GM06990 (cell line): ENCODE results near the gene DPEP2NB.

Source experiments
- DNase-seq: peaks from one replicate; pipeline ENCODE4 v3.0.0-alpha.2; 2011; ENCODE audit not compliant: insufficient read length; ENCODE audit errors: extremely low read depth
- H3K27me3 ChIP-seq: replicated peaks from 2 replicates; pipeline ENCODE4 v1.6.0; 2011; ENCODE audit warnings: low read length; ENCODE audit not compliant: control insufficient read depth, insufficient read depth
- H3K36me3 ChIP-seq: 2 replicates; pipeline ENCODE4 v1.5.1; 2011; ENCODE audit warnings: low read length; ENCODE audit not compliant: control insufficient read depth, insufficient read depth
- H3K4me3 ChIP-seq: replicated peaks from 2 replicates; pipeline ENCODE4 v1.5.1; 2011; ENCODE audit warnings: low read depth, mild to moderate bottlenecking, control low read depth, low read length
- TF ChIP-seq, protein P1 (sequence below): IDR thresholded peaks from 2 replicates; pipeline ENCODE4 v1.5.1; 2011; ENCODE audit warnings: low read length, control low read depth, mild to moderate bottlenecking, inconsistent platforms; ENCODE audit not compliant: insufficient read depth, poor library complexity, severe bottlenecking

Gene DPEP2NB, protein sequence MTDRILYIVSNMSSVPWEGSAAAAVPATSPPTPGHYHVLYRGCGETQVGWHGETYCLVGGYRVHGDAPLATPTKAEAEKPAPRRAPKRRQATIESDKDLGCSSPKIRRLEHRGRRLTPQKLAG

DNA sequence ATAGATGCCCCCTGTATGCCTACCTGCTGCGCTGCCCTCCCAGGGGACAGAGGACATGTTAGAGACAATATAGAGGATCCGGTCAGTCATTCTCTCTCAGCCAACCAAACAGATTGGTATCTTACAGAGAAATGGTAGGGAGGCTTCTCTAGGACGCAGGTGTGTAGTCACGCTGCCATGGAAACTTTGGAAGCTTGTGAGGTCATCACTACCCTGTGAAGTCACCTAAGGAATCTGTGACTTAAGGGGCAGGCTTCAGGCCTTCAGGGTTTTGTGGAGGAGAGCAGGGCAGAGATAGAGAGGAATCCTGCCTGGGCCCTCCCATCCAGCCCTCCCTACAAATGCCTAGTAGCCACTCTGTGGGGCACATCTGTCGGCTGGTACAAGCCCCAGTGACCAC is at the start of gene DPEP2NB:
Gene DPEP2NB (minus strand): TSS at position 231 of the 400 bp plus-strand sequence. CDS start 141 bp downstream, at position 90.
- no peak for DNase-seq
- TF ChIP-seq, protein P1, sequence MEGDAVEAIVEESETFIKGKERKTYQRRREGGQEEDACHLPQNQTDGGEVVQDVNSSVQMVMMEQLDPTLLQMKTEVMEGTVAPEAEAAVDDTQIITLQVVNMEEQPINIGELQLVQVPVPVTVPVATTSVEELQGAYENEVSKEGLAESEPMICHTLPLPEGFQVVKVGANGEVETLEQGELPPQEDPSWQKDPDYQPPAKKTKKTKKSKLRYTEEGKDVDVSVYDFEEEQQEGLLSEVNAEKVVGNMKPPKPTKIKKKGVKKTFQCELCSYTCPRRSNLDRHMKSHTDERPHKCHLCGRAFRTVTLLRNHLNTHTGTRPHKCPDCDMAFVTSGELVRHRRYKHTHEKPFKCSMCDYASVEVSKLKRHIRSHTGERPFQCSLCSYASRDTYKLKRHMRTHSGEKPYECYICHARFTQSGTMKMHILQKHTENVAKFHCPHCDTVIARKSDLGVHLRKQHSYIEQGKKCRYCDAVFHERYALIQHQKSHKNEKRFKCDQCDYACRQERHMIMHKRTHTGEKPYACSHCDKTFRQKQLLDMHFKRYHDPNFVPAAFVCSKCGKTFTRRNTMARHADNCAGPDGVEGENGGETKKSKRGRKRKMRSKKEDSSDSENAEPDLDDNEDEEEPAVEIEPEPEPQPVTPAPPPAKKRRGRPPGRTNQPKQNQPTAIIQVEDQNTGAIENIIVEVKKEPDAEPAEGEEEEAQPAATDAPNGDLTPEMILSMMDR = no peak
- Histone ChIP-seq H3K4me3 (no peak within 1 kb of the TSS), H3K27me3 (no peaks in the 10 kb centered on the region; the same call in 1 of the 2 replicates), H3K36me3 (no peaks in the 10 kb centered on the region)

DNA sequence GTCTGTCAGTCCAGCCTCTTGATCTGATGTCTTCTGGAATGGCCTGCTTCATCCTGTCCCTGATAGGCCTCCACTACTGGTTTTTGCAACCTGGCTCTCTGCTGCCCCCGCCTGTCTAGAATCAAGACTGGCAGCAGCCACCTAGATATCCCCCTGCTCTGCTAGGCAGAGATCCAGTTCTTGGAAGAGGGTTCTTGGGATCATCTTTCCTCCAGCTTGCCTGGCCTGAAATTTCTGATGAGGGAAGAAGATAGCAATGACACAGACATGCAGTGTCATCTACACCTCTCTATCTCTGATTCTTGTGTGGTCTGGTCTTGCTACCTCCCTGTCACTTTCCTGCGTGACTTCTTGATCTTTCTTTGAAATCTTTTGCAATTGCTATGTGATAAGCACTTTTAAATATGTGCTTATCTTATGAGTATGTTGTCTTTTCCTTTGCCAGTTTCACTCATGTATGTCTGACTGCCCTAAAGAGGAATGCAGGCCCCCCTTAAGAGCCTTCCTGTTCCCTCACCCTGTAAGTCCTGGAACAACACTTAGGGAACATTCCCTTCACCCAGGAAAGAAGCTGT is 49.2 kb upstream of the DPEP2NB start:
- TF ChIP-seq, protein P1 = peak; percentile 88
- Histone ChIP-seq H3K4me3 (no peak overlapping the region), H3K36me3 (peaks cover 27% of the 10 kb centered on the region), H3K27me3 (no peaks in the 10 kb centered on the region)
- no peak for DNase-seq

DNA sequence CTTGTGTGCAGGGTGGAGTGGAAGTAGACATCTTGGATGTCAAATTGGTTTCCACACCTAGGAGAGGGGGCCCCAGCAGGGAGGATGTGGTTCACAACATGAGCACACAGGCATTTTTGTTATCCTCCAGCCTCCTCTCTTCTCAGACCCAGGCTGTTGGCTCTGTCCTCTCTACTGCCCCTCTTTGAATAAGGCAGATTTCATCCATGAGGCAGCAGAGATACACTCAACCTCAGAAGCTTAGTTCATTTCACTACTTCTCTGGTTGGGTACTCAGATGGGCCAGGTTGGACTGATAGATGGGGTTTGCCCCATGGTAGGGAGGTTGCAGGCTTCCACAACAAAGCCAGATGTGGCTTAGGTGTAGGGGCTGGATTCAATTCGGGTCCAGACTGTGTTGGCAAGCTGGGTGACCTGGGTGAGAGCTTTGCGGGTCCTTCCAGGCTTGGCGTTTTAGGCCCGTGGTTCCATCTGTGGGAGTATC is 47.2 kb upstream of the DPEP2NB start:
- peaks cover 18% of the 10 kb centered on the region for H3K36me3 ChIP-seq

DNA sequence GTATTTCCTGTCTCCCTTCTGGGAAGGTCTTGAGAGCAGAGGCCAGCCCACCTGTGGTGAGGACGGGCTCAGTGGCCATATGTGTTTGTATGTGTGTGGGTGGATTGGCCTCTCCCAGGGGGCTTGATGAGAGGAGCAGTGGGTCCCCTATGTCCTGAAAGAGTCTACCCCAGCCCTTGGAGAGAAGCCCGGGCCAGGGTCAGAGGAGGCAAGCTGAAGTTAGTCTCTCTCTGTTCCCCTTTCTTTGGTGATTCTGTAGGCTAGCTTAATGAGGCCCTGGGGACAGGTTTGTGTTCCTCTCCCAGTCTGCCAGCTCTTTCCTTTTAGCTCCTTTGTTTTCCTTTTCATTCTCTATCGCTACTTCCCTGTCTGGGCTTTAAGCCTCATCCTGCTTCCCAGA is 45.7 kb upstream of the DPEP2NB start:
- TF ChIP-seq, protein P1 = no peak

More for the DNA sequence above, 47.2 kb upstream of the DPEP2NB start:
- no peak for DNase-seq
- Histone ChIP-seq H3K27me3 (no peaks in the 10 kb centered on the region), H3K4me3 (no peak overlapping the region)
- TF ChIP-seq, protein P1 = no peak

DNA sequence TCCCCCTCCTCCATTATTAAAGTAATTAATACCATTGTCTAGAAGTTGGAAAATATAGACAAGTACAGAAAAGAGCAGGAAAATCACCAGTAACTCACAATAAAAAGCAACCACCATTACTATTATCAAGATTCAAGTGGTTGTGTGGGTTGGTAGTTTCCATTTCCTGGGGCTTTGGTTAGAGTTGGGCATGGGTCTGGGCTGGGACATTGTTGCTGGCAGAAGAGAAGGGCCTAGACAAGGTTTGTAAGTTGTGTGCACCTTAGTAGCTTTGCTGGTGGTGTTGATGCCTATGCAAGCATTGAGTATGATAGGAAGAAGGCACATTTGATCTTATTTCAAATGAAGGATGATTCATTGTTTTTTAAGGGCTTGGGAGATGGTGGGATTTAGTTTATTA is 44.1 kb upstream of the DPEP2NB start:
- H3K36me3 ChIP-seq = peaks cover 17% of the 10 kb centered on the region
- H3K4me3 ChIP-seq = no peak overlapping the region
- DNase-seq = no peak
- TF ChIP-seq, protein P1 = no peak
- H3K27me3 ChIP-seq = no peaks in the 10 kb centered on the region

More for the DNA sequence above, 45.7 kb upstream of the DPEP2NB start:
- no peaks in the 10 kb centered on the region for H3K27me3 ChIP-seq
- no peak overlapping the region for H3K4me3 ChIP-seq
- peaks cover 15% of the 10 kb centered on the region for H3K36me3 ChIP-seq
- DNase-seq = no peak
